GM20431 (cell line): ENCODE data around the gene TMED4.

ENCODE experiments used
- in situ Hi-C: fragments of 300-500 bp; cut with MseI, MboI; formaldehyde crosslinking; loops from one replicate; pipeline ENCODE4 v1.15.0; 2020; ENCODE audit warnings: low sequenced_read_pairs; ENCODE audit not compliant: unreplicated experiment

TMED4 gene

GRCh38 chr7:44608916-44609648 is 27.1 kb upstream of the TMED4 start:
- in situ Hi-C loops: no loop called here

GRCh38 chr7:44607141-44608068 is 25.4 kb upstream of the TMED4 start:
- in situ Hi-C loops: no loop called here

- in situ Hi-C loops: no loop called here
These were observed 24.5 kb upstream of the TMED4 start, which contains the start of gene OGDH for GRCh38 chr7:44606341-44607140. Gene OGDH, plus strand, starts transcription at chr7:44606627. Its CDS starts 17,717 bp downstream, at chr7:44624344.

GRCh38 chr7:44604941-44605340 is 22.9 kb upstream of the TMED4 start:
- in situ Hi-C loops: no loop called here

- in situ Hi-C loops: no loop called here
These were observed 21.2 kb upstream of the TMED4 start for GRCh38 chr7:44603193-44603592.

GRCh38 chr7:44602576-44602910 is 20.5 kb upstream of the TMED4 start:
- in situ Hi-C loops: no loop called here

- in situ Hi-C loops: loop anchor here (25.0 kb wide), 2 partner anchors 213 to 338 kb away; no protein-coding TSS in a partner anchor
These were observed 17.2 kb upstream of the TMED4 start for GRCh38 chr7:44599222-44599621.

GRCh38 chr7:44597181-44597580 is 15.2 kb upstream of the TMED4 start:
- in situ Hi-C loops: loop anchor here (25.0 kb wide), 2 partner anchors 215 to 340 kb away; no protein-coding TSS in a partner anchor

- in situ Hi-C loops: loop anchor here (25.0 kb wide), 2 partner anchors 216 to 341 kb away; no protein-coding TSS in a partner anchor
These were observed 14.1 kb upstream of the TMED4 start for GRCh38 chr7:44595934-44596635.

- in situ Hi-C loops: loop anchor here (25.0 kb wide), 2 partner anchors 221 to 346 kb away; no protein-coding TSS in a partner anchor
These were observed 8.9 kb upstream of the TMED4 start for GRCh38 chr7:44590910-44591309.

- in situ Hi-C loops: loop anchor here (10.0 to 25.0 kb wide), 3 partner anchors 224 to 547 kb away; no protein-coding TSS in a partner anchor
These were observed 6.0 kb upstream of the TMED4 start for GRCh38 chr7:44587843-44588711.

- in situ Hi-C loops: loop anchor here (10.0 to 25.0 kb wide), 3 partner anchors 229 to 551 kb away; no protein-coding TSS in a partner anchor
These were observed 1.3 kb upstream of the TMED4 start for GRCh38 chr7:44583146-44583865.

GRCh38 chr7:44580945-44581878 is 819 bp downstream of the TMED4 start:
- in situ Hi-C loops: loop anchor here (10.0 to 25.0 kb wide), 3 partner anchors 231 to 554 kb away; no protein-coding TSS in a partner anchor

GRCh38 chr7:44576228-44576627 is 5.8 kb downstream of the TMED4 start:
- in situ Hi-C loops: loop anchor here (25.0 kb wide), 2 partner anchors 236 to 361 kb away; no protein-coding TSS in a partner anchor

- in situ Hi-C loops: loop anchor here (25.0 kb wide), 2 partner anchors 237 to 362 kb away; no protein-coding TSS in a partner anchor
These were observed 7.0 kb downstream of the TMED4 start for GRCh38 chr7:44575054-44575453.

- in situ Hi-C loops: no loop called here
These were observed 7.7 kb downstream of the TMED4 start for GRCh38 chr7:44574287-44574872.
